SH-SY5Y (cell line): ENCODE data around the gene REG3A.

Experiments used
- GATA2 ChIP-seq: IDR thresholded peaks from 2 replicates; pipeline ENCODE4 v1.6.1; 2011; ENCODE audit warnings: mild to moderate bottlenecking, low read depth, low read length
- GATA3 ChIP-seq: IDR thresholded peaks from 2 replicates; pipeline ENCODE4 v1.6.1; 2011; ENCODE audit warnings: low read depth, mild to moderate bottlenecking, low read length, moderate library complexity

- TF ChIP-seq GATA2 (no peak), GATA3 (no peak)
Observed at GRCh38 chr2:79180092-79180491, 20.5 kb upstream of the REG3A start.
